Measurements from ENCODE around the gene ZBTB7C. TPM values are rescaled to one million over a fixed set of nuclear protein-coding genes. Genes with fewer than 3 reads are reported as not detected.

Gene ZBTB7C
- polyA plus RNA-seq, 2 of the 4 experiments (the other 2 are of a cell fraction): 0.10 to 0.12 TPM

GRCh38 chr18:48325115-48325665 lies 84.0 kb downstream of the ZBTB7C start:
- H3K27ac ChIP-seq: no peak overlapping the region
- H3K4me3 ChIP-seq: no peak overlapping the region
- DNase-seq (ENCODE audit: low read depth in 1 of 2, low spot score in 1 of 2) (no peak), FAIRE-seq (no peak), ATAC-seq (no peak)
- H3K4me1 ChIP-seq: peaks cover 20% of the 10 kb centered on the region; the same call in 2 of the 3 replicates
- CTCF ChIA-PET: no interaction called here
- H3K9me3 ChIP-seq: no peaks in the 10 kb centered on the region
- no peak overlapping the region for H3K4me2 ChIP-seq
- 72% methylated on average over 1 of the region's 1 CpG for WGBS (ENCODE audit: missing lambda C conversion rate)
- POLR2A ChIA-PET: no interaction called here
- TF ChIP-seq ZNF302 (CRISPR knock-in tag; IDR thresholded peaks at IDR 0.05) (no peak), HES2 (IDR thresholded peaks at IDR 0.05) (no peak), HOXA7 (CRISPR knock-in tag; IDR thresholded peaks at IDR 0.05) (no peak), POLR2A (IDR thresholded peaks at IDR 0.05; ENCODE audit: low read length) (no peak), NR3C1 (IDR thresholded peaks at IDR 0.05) (no peak), NPAS2 (CRISPR knock-in tag; IDR thresholded peaks at IDR 0.05; ENCODE audit: borderline replicate concordance) (no peak), KDM5A (IDR thresholded peaks at IDR 0.05) (no peak), HDAC2 (IDR thresholded peaks at IDR 0.05) (no peak), TP53 (CRISPR knock-in tag; IDR thresholded peaks at IDR 0.05) (no peak), ZFP36 (IDR thresholded peaks at IDR 0.05; ENCODE audit: borderline replicate concordance, partially characterized antibody) (no peak)

DNA sequence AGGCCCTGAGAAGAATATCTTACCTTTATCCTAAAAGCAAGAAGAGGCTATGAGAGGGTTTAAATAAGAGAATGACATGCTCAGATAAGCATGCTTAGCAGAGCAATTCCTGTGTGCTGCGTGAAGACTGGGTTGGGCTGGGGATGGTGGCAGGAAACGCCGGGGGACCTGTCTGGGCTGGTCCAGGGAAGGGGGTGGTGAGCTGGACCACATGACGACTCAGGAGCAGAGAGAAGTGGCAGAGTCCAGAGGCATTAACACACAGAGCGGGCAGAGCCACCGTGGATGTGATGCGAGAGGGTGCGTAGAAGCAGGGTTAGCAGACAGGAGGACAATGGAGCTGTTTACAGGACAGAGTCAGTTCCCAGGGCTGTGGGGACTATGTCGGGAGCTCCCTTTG lies 84.5 kb downstream of the ZBTB7C start:
- ATAC-seq (no peak), FAIRE-seq (no peak), DNase-seq (ENCODE audit: low read depth in 1 of 2, low spot score in 1 of 2) (no peak)
- CTCF ChIA-PET: no interaction called here
- Histone ChIP-seq H3K4me3 (no peak overlapping the region), H3K4me2 (no peak overlapping the region), H3K4me1 (peaks cover 20% of the 10 kb centered on the region), H3K9me3 (no peaks in the 10 kb centered on the region), H3K27ac (no peak overlapping the region)
- 84% methylated on average over 9 of the region's 9 CpGs for WGBS (ENCODE audit: missing lambda C conversion rate)
- POLR2A ChIA-PET: no interaction called here
- TF ChIP-seq NFE2L2 (conservative IDR thresholded peaks at IDR 0.05; ENCODE audit: low read length) (no peak), HES2 (IDR thresholded peaks at IDR 0.05) (no peak), POLR2AphosphoS2 (conservative IDR thresholded peaks at IDR 0.05; ENCODE audit: low read length) (no peak), NPAS2 (CRISPR knock-in tag; IDR thresholded peaks at IDR 0.05; ENCODE audit: borderline replicate concordance) (no peak), RAD21 (conservative IDR thresholded peaks at IDR 0.05 in 1 of 2, IDR thresholded peaks at IDR 0.05 in 1 of 2) (no peak), HDAC2 (IDR thresholded peaks at IDR 0.05) (no peak), JUNB (IDR thresholded peaks at IDR 0.05) (no peak), ZFP36 (IDR thresholded peaks at IDR 0.05; ENCODE audit: borderline replicate concordance, partially characterized antibody) (no peak), CEBPB (IDR thresholded peaks at IDR 0.05) (no peak), ZC3H11A (IDR thresholded peaks at IDR 0.05) (no peak)
- TF ChIP-seq, protein P1, sequence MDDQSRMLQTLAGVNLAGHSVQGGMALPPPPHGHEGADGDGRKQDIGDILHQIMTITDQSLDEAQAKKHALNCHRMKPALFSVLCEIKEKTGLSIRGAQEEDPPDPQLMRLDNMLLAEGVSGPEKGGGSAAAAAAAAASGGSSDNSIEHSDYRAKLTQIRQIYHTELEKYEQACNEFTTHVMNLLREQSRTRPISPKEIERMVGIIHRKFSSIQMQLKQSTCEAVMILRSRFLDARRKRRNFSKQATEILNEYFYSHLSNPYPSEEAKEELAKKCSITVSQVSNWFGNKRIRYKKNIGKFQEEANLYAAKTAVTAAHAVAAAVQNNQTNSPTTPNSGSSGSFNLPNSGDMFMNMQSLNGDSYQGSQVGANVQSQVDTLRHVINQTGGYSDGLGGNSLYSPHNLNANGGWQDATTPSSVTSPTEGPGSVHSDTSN (IDR thresholded peaks at IDR 0.05): no peak

- 28% methylated on average over 2 of the region's 2 CpGs for WGBS (ENCODE audit: missing lambda C conversion rate)
- no peak for ATAC-seq
- no peak overlapping the region for H3K4me3 ChIP-seq
- H3K27ac ChIP-seq: no peak overlapping the region
- H3K9me3 ChIP-seq: no peaks in the 10 kb centered on the region
- FAIRE-seq: no peak
- no peak for DNase-seq (ENCODE audit: low read depth in 1 of 2, low spot score in 1 of 2)
- ChIA-PET CTCF (no interaction called here), POLR2A (no interaction called here)
- no peak overlapping the region for H3K4me2 ChIP-seq
- TF ChIP-seq BHLHE40 (IDR thresholded peaks at IDR 0.05; ENCODE audit: low read depth, low read length): no peak
- TF ChIP-seq, protein P2, sequence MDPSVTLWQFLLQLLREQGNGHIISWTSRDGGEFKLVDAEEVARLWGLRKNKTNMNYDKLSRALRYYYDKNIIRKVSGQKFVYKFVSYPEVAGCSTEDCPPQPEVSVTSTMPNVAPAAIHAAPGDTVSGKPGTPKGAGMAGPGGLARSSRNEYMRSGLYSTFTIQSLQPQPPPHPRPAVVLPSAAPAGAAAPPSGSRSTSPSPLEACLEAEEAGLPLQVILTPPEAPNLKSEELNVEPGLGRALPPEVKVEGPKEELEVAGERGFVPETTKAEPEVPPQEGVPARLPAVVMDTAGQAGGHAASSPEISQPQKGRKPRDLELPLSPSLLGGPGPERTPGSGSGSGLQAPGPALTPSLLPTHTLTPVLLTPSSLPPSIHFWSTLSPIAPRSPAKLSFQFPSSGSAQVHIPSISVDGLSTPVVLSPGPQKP (IDR thresholded peaks at IDR 0.05; ENCODE audit: low read depth, low read length): no peak
- TF ChIP-seq PHF8 (IDR thresholded peaks at IDR 0.05; ENCODE audit: borderline replicate concordance, low read depth): no peak
- TF ChIP-seq ZSCAN20 (CRISPR knock-in tag; IDR thresholded peaks at IDR 0.05): no peak
- TF ChIP-seq HOXB5 (CRISPR knock-in tag; IDR thresholded peaks at IDR 0.05): no peak
- TF ChIP-seq KDM5A (IDR thresholded peaks at IDR 0.05): no peak
- no peak for TF ChIP-seq CBX2 (IDR thresholded peaks at IDR 0.05; ENCODE audit: borderline replicate concordance, low read depth)
- TF ChIP-seq GATA3 (IDR thresholded peaks at IDR 0.05; ENCODE audit: borderline replicate concordance): no peak
- no peak for TF ChIP-seq CHD2 (IDR thresholded peaks at IDR 0.05; ENCODE audit: low read length, partially characterized antibody)
- no peak for TF ChIP-seq RFX5 (IDR thresholded peaks at IDR 0.05)
- no peak for TF ChIP-seq ATOH8 (CRISPR knock-in tag; IDR thresholded peaks at IDR 0.05; ENCODE audit: low read depth)
- no peak for TF ChIP-seq JUN (IDR thresholded peaks at IDR 0.05)
- H3K4me1 ChIP-seq: peaks cover 9% of the 10 kb centered on the region
Observed at GRCh38 chr18:48323151-48323550, 86.0 kb downstream of the ZBTB7C start.

All from A549 (cell line).